Neutrophil (primary cell): Measurements from ENCODE around the gene EPHA6.
"Not testable (repeated sequence)": the region's sequence is repeated elsewhere in the genome, so short reads cannot be mapped to it uniquely, and the experiment has no call there.

Experiments
- H3K27ac ChIP-seq: fragments of 200-600 bp; sonication (generic); 2 replicates; pipeline ENCODE4 v1.5.1; 2016; ENCODE audit warnings: mild to moderate bottlenecking, moderate library complexity
- H3K27me3 ChIP-seq: fragments of 200-600 bp; sonication (generic); 2 replicates; pipeline ENCODE4 v1.6.0; 2016; ENCODE audit warnings: mild to moderate bottlenecking
- H3K36me3 ChIP-seq: fragments of 200-600 bp; sonication (generic); 2 replicates; pipeline ENCODE4 v1.5.1; 2017
- H3K4me1 ChIP-seq, 2 experiments: fragments of 200-600 bp in 1 of 2; sonication (generic) in 1 of 2; 1 replicate in 1 of 2; 2 replicates in 1 of 2; pipeline versions ENCODE4 v1.5.1 to v1.6.1; 2013 to 2016; ENCODE audit warnings: low read depth in 1 of 2, low read length in 1 of 2, mild to moderate bottlenecking in 1 of 2, moderate library complexity in 1 of 2; ENCODE audit not compliant: control insufficient read depth in 1 of 2, insufficient read depth in 1 of 2
- H3K4me3 ChIP-seq, 2 experiments: fragments of 200-600 bp in 1 of 2; sonication (generic) in 1 of 2; 1 replicate in 1 of 2; 2 replicates in 1 of 2; pipeline ENCODE4 v1.5.1; 2013 to 2016; ENCODE audit warnings: low read depth in 1 of 2, low read length in 1 of 2, mild to moderate bottlenecking in 1 of 2, moderate library complexity in 1 of 2
- H3K9me3 ChIP-seq: fragments of 200-600 bp; sonication (generic); 2 replicates; pipeline ENCODE4 v1.5.1; 2016
- TF ChIP-seq, protein P1 (sequence below): fragments of 200-600 bp; sonication (generic); IDR thresholded peaks from 2 replicates; pipeline ENCODE4 v1.5.1; 2016; ENCODE audit warnings: antibody characterized with exemption

EPHA6 gene

DNA sequence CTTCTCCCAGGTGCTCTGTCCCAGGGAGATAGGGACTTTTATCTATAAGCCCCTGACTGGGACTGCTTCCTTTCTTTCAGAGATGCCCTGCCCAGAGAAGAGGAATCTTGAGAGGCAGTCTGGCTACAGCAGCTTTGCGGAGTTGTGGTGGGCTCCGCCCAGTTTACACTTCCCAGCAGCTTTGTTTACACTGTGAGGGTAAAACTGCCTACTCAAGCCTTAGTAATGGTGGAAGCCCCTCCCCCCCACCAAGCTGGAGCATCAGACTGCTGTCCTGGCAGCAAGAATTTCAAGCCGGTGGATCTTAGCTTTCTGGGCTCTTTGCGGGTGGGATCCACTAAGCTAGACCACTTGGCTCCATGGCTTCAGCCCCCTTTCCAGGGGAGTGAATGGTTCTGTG, 696.4 kb downstream of the EPHA6 start:
- no peaks in the 10 kb centered on the region for H3K4me1 ChIP-seq

DNA sequence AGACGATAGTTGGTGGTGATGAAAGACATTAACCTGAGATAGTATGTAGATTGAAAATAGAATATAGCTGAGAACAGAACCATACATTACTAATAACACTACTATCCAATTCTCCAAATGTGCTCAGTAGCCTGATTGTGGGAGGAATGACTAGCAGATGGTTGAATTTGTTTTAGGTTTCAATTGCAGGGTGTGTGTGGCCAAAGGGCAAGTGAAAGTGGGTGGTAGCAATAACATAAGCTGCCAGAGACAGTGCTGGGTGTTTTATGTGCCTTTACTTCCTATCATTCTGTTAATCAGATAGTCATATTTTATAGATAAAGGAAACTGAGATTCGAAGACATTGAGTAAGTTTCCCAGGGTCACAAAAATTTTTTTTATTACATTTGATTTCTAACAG, 700.7 kb downstream of the EPHA6 start:
- no peak overlapping the region for H3K4me3 ChIP-seq
- no peak overlapping the region for H3K27ac ChIP-seq
- H3K4me1 ChIP-seq = no peaks in the 10 kb centered on the region
- TF ChIP-seq, protein P1, sequence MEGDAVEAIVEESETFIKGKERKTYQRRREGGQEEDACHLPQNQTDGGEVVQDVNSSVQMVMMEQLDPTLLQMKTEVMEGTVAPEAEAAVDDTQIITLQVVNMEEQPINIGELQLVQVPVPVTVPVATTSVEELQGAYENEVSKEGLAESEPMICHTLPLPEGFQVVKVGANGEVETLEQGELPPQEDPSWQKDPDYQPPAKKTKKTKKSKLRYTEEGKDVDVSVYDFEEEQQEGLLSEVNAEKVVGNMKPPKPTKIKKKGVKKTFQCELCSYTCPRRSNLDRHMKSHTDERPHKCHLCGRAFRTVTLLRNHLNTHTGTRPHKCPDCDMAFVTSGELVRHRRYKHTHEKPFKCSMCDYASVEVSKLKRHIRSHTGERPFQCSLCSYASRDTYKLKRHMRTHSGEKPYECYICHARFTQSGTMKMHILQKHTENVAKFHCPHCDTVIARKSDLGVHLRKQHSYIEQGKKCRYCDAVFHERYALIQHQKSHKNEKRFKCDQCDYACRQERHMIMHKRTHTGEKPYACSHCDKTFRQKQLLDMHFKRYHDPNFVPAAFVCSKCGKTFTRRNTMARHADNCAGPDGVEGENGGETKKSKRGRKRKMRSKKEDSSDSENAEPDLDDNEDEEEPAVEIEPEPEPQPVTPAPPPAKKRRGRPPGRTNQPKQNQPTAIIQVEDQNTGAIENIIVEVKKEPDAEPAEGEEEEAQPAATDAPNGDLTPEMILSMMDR = no peak
- H3K27me3 ChIP-seq = no peaks in the 10 kb centered on the region
- H3K9me3 ChIP-seq = no peaks in the 10 kb centered on the region
- H3K36me3 ChIP-seq = no peaks in the 10 kb centered on the region

More for the DNA sequence above, 696.4 kb downstream of the EPHA6 start:
- Histone ChIP-seq H3K27me3 (no peaks in the 10 kb centered on the region), H3K9me3 (no peaks in the 10 kb centered on the region), H3K36me3 (no peaks in the 10 kb centered on the region), H3K4me3 (no peak overlapping the region), H3K27ac (no peak overlapping the region)
- TF ChIP-seq, protein P1 = no peak

DNA sequence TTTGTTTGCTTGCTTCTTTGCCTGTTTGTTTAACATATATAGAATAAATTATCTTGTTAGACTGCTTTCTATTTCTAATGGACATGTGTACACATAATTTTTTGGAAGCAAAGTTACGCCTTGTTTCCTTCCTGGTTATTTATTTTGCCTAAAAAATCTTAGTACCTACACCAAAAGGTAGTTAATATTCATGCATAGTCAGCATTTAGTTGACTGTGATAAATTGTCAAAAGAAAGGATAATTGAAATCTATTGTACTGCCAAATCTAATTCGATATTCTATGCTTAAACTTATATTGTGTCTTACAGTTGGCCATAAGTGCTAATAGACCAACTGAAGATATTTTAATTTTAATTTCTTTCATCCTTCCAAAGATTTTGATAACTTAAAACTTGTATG, 716.3 kb downstream of the EPHA6 start:
- TF ChIP-seq, protein P1 = no peak
- Histone ChIP-seq H3K4me1 (no peaks in the 10 kb centered on the region), H3K27ac (no peak overlapping the region), H3K9me3 (no peaks in the 10 kb centered on the region), H3K36me3 (no peaks in the 10 kb centered on the region), H3K4me3 (no peak overlapping the region), H3K27me3 (no peaks in the 10 kb centered on the region)

DNA sequence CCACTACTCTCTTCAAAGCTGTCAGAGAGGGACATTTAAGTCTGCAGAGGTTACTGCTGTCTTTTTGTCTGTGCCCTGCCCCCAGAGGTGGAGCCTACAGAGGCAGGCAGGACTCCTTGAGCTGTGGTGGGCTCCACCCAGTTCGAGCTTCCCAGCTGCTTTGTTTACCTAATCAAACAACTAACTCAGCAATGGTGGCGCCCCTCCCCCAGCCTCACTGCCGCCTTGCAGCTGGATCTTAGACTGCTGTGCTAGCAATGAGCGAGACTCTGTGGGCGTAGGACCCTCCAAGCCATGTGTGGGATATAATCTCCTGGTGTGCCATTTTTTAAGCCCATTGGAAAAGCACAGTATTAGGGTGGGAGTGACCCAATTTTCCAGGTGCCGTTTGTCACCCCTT, 733.2 kb downstream of the EPHA6 start:
- H3K4me3 ChIP-seq, H3K4me1 ChIP-seq, H3K27me3 ChIP-seq, H3K9me3 ChIP-seq, H3K27ac ChIP-seq, H3K36me3 ChIP-seq: not testable (repeated sequence)

DNA sequence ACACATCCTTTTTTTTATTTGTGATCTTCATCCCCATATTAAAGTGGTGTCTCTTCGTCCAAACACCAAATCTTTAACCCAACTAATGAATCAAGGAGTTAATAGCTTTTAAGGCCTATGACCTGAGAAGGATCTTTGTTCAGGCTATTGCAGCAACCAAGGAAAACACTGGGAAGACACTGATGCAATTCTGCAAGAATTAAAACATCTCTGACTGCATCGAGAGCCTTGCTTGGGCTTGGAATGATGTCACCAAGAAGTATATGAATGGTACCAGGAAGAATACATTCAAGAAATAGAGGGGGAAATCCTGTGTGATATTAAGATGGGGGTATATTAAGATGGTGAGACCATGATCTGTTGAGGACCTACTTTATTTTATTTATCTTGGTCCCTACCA, 736.0 kb downstream of the EPHA6 start:
- H3K4me3 ChIP-seq = no peak overlapping the region
- no peaks in the 10 kb centered on the region for H3K36me3 ChIP-seq
- TF ChIP-seq, protein P1 = no peak
- no peaks in the 10 kb centered on the region for H3K9me3 ChIP-seq
- H3K27me3 ChIP-seq = no peaks in the 10 kb centered on the region
- no peaks in the 10 kb centered on the region for H3K4me1 ChIP-seq
- H3K27ac ChIP-seq = no peak overlapping the region

DNA sequence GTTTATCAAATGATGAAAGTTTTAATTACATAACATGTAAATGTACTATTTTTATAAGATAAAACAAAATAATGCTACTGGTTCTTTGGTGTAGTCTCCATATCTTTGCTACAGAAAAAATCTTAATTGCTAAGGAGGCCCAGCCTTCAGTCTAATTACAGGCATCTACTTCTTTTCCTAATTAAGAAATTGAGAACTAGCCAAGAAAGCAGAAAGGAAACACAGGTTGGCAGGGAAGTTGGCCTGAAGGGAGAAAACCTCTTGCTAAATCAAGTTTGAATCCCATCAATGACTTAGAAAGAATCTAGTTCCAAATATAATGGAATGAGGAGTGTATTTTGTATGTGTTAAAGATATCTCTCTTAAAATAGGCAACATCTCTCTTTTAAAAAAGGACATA, 737.8 kb downstream of the EPHA6 start:
- H3K27ac ChIP-seq = no peak overlapping the region
- no peaks in the 10 kb centered on the region for H3K4me1 ChIP-seq
- H3K9me3 ChIP-seq = no peaks in the 10 kb centered on the region
- H3K36me3 ChIP-seq = no peaks in the 10 kb centered on the region
- H3K27me3 ChIP-seq = no peaks in the 10 kb centered on the region
- no peak overlapping the region for H3K4me3 ChIP-seq
- TF ChIP-seq, protein P1 = no peak
